GM18498 (cell line): ENCODE results near the gene CUX1.

Source experiments
- ATAC-seq: cut with Tn5 transposase; IDR thresholded peaks from one replicate; pipeline ENCODE4 v1.9.1; 2021; ENCODE audit warnings: mild to moderate bottlenecking, moderate library complexity; ENCODE audit not compliant: unreplicated experiment

Gene CUX1

GRCh38 chr7:102275123-102275703, 457.8 kb downstream of the CUX1 start:
- no peak for ATAC-seq

GRCh38 chr7:102277901-102278300, 460.5 kb downstream of the CUX1 start:
- ATAC-seq, result no peak

GRCh38 chr7:102279537-102280400, 462.3 kb downstream of the CUX1 start:
- ATAC-seq, result peak; percentile 70

- ATAC-seq, result no peak
These were observed 463.1 kb downstream of the CUX1 start for GRCh38 chr7:102280521-102280920.

DNA sequence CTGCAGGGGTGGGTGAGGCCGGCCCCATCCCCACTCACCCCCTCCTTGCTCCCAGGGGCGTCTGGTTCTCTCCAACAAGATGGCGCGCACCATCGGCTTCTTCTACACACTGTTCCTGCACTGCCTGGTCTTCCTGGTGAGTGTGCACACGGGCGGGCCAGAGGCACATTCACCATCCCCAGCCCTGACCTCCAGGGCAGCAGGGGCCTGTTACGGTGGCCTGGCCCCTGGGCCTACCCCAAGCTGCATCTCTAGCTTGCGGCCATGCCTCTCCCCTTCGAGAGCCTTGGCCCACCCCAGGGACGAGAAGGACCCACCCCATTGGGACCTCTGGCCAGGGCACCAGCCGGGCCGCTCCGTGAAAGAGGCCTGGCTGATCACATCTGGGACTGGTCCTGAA, 464.4 kb downstream of the CUX1 start:
- no peak for ATAC-seq

- ATAC-seq, result no peak
These were observed 465.3 kb downstream of the CUX1 start for GRCh38 chr7:102282465-102283362.

DNA sequence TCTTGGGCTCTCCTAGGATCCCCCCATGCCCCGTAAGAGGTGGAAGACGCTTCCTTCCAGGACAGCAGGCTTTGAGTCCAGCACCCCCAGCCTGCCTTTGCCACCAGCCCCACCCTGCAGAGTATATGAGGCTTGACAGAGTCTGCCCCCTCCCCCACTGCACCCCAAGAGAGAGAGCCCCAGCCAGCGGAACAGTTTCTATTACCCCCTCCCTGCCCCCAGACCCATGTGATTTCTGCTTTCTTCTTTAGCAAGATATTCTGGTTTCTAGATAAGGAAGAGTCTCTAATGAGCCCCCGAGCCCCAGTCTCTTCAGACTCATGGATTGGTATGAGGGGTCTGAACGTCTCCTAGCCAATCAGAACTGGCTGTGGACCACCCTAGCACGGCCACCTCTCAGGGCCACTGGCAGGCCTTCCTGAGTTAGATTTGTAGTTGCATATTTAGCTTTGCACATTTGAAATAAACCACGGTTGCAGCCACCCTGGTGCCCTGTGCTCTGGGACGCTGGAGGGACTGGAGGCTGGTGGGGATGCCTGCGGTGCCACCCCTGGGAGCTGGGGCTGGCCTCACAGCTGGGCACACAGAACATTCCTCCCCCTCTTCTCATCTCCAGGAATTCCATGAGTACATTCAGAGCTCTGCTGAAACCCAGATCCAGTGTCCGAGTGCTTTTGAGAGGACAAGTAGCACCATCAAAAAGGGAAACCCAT, 466.2 kb downstream of the CUX1 start:
- no peak for ATAC-seq

DNA sequence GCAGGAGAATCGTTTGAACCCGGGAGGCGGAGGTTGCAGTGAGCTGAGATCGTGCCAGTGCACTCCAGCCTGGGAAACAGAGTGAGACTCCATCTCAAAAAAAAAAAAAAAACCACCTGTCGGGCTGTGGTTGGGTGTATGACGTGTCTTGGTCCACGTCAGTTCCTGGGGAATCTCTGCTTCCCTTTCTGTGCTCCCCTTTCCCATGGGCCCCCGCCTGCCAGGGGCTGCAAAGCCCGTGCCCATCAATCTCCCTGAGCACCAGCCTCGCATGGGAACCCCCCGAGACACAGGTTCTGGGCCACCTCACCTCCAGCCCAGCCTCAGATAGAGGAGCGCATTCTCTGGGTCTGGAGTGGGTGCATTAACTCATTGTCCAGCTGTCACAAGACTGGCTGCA, 467.0 kb downstream of the CUX1 start:
- no peak for ATAC-seq

- no peak for ATAC-seq
These were observed 467.6 kb downstream of the CUX1 start for GRCh38 chr7:102284891-102285539.

GRCh38 chr7:102285540-102286236, 468.3 kb downstream of the CUX1 start:
- ATAC-seq, result no peak

GRCh38 chr7:102286237-102287110, 469.0 kb downstream of the CUX1 start, which contains the start of gene SH2B2:
TSS of gene SH2B2 (plus strand) at chr7:102286868. CDS start at chr7:102300551, 13,683 bp downstream.
- peak; percentile 30 for ATAC-seq

GRCh38 chr7:102287111-102287980, 469.9 kb downstream of the CUX1 start:
- ATAC-seq, result peak; percentile 29

GRCh38 chr7:102287981-102288278, 470.5 kb downstream of the CUX1 start:
- ATAC-seq, result no peak

DNA sequence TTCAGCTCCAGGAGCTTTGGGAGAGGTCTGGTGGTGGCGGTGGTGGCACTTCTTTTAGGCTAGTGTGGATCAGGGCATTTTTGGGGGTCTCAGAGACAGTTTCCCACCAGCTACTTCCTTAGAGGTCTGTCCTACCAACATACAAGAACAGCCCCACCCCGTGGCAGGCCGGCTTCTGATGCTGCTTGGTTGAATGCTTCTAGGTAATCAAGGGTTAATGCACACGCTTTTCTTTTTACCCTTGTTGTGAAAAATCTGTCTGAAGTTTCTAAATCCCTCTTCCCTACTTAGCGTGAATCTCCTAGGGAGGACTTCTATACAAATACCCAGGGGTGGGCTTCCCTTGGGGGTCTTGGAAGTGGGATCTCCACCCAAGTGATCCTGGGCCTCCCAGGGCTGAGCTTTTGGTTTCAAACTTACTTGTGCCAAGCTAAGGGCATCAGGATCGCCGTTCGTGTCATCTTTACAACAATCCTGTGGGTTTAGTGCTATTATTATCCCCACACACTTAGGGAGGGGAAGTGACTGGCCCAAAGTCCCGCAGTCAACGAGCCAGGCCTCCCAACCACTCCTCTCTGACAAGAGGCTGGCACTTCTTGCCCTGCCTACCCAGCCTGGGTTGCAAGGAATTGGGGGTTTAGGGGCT, 471.0 kb downstream of the CUX1 start:
- ATAC-seq, result no peak

DNA sequence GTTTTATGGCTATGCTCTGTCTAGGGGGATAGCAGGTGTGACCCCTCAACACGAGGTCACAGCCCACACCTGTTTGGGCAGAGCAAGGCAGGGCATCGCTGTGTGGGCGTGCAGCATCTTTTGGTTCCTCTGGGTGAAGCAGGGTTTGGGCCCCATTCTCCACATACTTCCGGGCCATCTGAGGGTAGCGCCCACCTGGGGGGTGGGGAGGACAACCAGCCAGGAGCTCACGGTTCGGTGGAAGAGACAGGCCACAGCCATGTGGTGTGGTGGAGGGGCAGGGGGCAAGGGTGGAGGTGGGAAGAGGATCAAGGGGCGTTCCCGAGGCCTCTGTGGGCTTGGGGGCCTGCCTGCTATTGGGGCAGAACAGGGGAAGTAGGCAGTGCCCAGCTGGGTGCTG, 471.6 kb downstream of the CUX1 start:
- ATAC-seq, result no peak

DNA sequence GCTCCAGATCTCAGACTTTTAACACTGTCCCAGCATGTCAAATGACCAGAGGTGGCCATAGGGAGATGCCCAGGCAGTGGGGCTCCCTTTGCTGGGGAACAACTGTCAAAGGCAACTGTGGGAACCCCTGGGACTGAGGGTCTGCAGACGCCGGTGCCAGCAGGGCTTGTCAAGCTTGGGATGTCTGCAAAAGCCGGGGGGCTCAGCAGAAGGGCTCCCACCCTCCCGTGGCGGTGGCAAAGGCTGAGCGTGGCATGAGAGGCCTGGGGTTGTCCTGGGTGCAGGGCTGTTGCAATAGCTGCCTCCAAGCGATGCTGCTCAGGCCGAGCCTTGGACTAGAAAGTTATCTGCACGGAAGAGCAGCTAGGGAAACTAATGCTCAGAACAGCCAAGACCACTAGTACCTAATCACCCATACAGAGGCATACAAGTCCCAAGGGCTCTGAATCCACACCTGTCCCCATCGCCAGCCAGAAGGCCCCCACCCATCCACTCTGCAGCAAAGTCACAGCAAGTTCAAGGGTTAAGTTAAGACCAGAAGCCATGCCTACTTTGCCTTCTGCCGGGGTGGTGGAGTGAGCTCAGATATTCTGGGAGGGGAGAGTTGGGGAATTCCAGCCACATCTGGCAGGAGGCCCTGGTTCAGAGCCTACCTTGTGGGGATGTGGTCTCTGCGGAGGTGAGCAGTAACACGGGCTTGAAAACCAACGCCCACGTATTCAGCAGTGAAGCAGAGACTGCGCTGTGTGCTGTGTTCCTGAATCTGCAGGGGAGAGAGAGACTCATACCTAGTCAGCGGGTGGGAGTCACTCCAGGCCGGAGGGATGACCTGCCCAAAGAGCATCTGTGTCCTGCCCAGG, 473.9 kb downstream of the CUX1 start:
- peak; percentile 42 for ATAC-seq

GRCh38 chr7:102291916-102292267, 474.5 kb downstream of the CUX1 start:
- ATAC-seq, result no peak
